GM10266 (cell line): ENCODE data around the gene CHERP.
A peak's percentile ranks its signal among the peaks of the same experiment; 100 is the strongest.
"Not testable (repeated sequence)": the region's sequence is repeated elsewhere in the genome, so short reads cannot be mapped to it uniquely, and the experiment has no call there.

ENCODE experiments used
- DNase-seq: peaks from one replicate; pipeline ENCODE4 v3.0.0; 2012; ENCODE audit errors: extremely low spot score
- CTCF ChIP-seq: IDR thresholded peaks from 2 replicates; pipeline ENCODE4 v1.5.1; 2012; ENCODE audit warnings: mild to moderate bottlenecking, low read depth; ENCODE audit not compliant: control insufficient read depth, insufficient read depth; ENCODE audit errors: missing control alignments

CHERP gene

GRCh38 chr19:16497837-16498236, 44.4 kb downstream of the CHERP start:
- TF ChIP-seq CTCF: no peak
- DNase-seq: no peak

- TF ChIP-seq CTCF: no peak
- DNase-seq: no peak
Measured at GRCh38 chr19:16497042-16497441, 45.2 kb downstream of the CHERP start.

GRCh38 chr19:16496613-16496983, 45.6 kb downstream of the CHERP start:
- no peak for TF ChIP-seq CTCF
- peak; percentile 1 for DNase-seq

GRCh38 chr19:16495982-16496612, 46.1 kb downstream of the CHERP start, which contains the start of the genes C19orf44 and CALR3:
TSS of gene C19orf44 (plus strand) at chr19:16496394. CDS start at chr19:16500793, 4,399 bp downstream.
TSS of gene CALR3 (minus strand) at chr19:16496167. CDS start at chr19:16496129, 38 bp downstream.
- TF ChIP-seq CTCF: no peak
- peak; percentile 93 for DNase-seq

GRCh38 chr19:16486476-16486875, 55.8 kb downstream of the CHERP start:
- DNase-seq: not testable (repeated sequence)

GRCh38 chr19:16482745-16483144, 59.5 kb downstream of the CHERP start:
- no peak for DNase-seq
- TF ChIP-seq CTCF: no peak

- no peak for TF ChIP-seq CTCF
- no peak for DNase-seq
Measured at GRCh38 chr19:16477311-16477710, 64.9 kb downstream of the CHERP start.

GRCh38 chr19:16476401-16476800, 65.8 kb downstream of the CHERP start:
- no peak for TF ChIP-seq CTCF
- DNase-seq: no peak
